ENCODE measurements around the gene DPYD.

Gene DPYD

GRCh38 chr1:97252076-97252475 is 668.8 kb downstream of the DPYD start:
- Histone ChIP-seq H4K20me1 (ENCODE audit: insufficient read depth, low read length, poor library complexity, severe bottlenecking) (no peaks in the 10 kb centered on the region), H3K4me1 (ENCODE audit: insufficient read depth, low read length, poor library complexity, severe bottlenecking) (no peaks in the 10 kb centered on the region), H3K27me3 (ENCODE audit: insufficient read depth, low read length, poor library complexity, severe bottlenecking) (no peaks in the 10 kb centered on the region), H3K9me2 (replicated peaks; ENCODE audit: low read depth, low read length) (no peaks in the 10 kb centered on the region), H3K4me3 (ENCODE audit: low read length, poor library complexity, severe bottlenecking) (no peak overlapping the region), H3K36me3 (ENCODE audit: insufficient read depth, low read length) (peaks cover 2% of the 10 kb centered on the region; the same call in 1 of the 2 replicates), H3K9me3 (ENCODE audit: insufficient read depth, low read depth, low read length) (0 out of 2 replicates have a peak, but pooled peaks cover 4% of the 10 kb centered on the region), H3K9ac (ENCODE audit: low read depth, low read length, poor library complexity, severe bottlenecking) (no peak overlapping the region), H3K4me2 (ENCODE audit: low read depth, low read length, poor library complexity, severe bottlenecking) (no peak overlapping the region), H3K79me2 (ENCODE audit: insufficient read depth, low read length) (no peaks in the 10 kb centered on the region), H2AFZ (ENCODE audit: low read length) (no peak overlapping the region), H3F3A (ENCODE audit: low read depth) (no peaks in the 10 kb centered on the region)
- TF ChIP-seq CTCF (conservative IDR thresholded peaks at IDR 0.05; ENCODE audit: low read length): no peak
- TF ChIP-seq EZH2phosphoT487 (IDR thresholded peaks at IDR 0.05; ENCODE audit: borderline replicate concordance): no peak

GRCh38 chr1:97247196-97247595 is 673.6 kb downstream of the DPYD start:
- no peak overlapping the region for H3K4me2 ChIP-seq (ENCODE audit: low read depth, low read length, poor library complexity, severe bottlenecking)
- no peak overlapping the region for H2AFZ ChIP-seq (ENCODE audit: low read length)
- H3K9me2 ChIP-seq (replicated peaks; ENCODE audit: low read depth, low read length): no peaks in the 10 kb centered on the region
- no peaks in the 10 kb centered on the region for H3K79me2 ChIP-seq (ENCODE audit: insufficient read depth, low read length)
- H3F3A ChIP-seq (ENCODE audit: low read depth): no peaks in the 10 kb centered on the region
- H3K9ac ChIP-seq (ENCODE audit: low read depth, low read length, poor library complexity, severe bottlenecking): no peak overlapping the region
- H3K4me1 ChIP-seq (ENCODE audit: insufficient read depth, low read length, poor library complexity, severe bottlenecking): peaks cover 3% of the 10 kb centered on the region
- H3K9me3 ChIP-seq (ENCODE audit: insufficient read depth, low read depth, low read length): 0 out of 2 replicates have a peak, but pooled peaks cover 4% of the 10 kb centered on the region
- peaks cover 2% of the 10 kb centered on the region; the same call in 1 of the 2 replicates for H3K36me3 ChIP-seq (ENCODE audit: insufficient read depth, low read length)
- H3K27me3 ChIP-seq (ENCODE audit: insufficient read depth, low read length, poor library complexity, severe bottlenecking): no peaks in the 10 kb centered on the region
- no peak overlapping the region for H3K4me3 ChIP-seq (ENCODE audit: low read length, poor library complexity, severe bottlenecking)
- no peaks in the 10 kb centered on the region for H4K20me1 ChIP-seq (ENCODE audit: insufficient read depth, low read length, poor library complexity, severe bottlenecking)
- TF ChIP-seq EZH2phosphoT487 (IDR thresholded peaks at IDR 0.05; ENCODE audit: borderline replicate concordance) (no peak), CTCF (conservative IDR thresholded peaks at IDR 0.05; ENCODE audit: low read length) (no peak)

GRCh38 chr1:97245682-97246081 is 675.2 kb downstream of the DPYD start:
- peaks cover 2% of the 10 kb centered on the region; the same call in 1 of the 2 replicates for H3K36me3 ChIP-seq (ENCODE audit: insufficient read depth, low read length)
- H3K9me3 ChIP-seq (ENCODE audit: insufficient read depth, low read depth, low read length): 0 out of 2 replicates have a peak, but pooled peaks cover 4% of the 10 kb centered on the region
- H3K79me2 ChIP-seq (ENCODE audit: insufficient read depth, low read length): no peaks in the 10 kb centered on the region
- no peaks in the 10 kb centered on the region for H3K9me2 ChIP-seq (replicated peaks; ENCODE audit: low read depth, low read length)
- H3F3A ChIP-seq (ENCODE audit: low read depth): no peaks in the 10 kb centered on the region
- TF ChIP-seq EZH2phosphoT487 (IDR thresholded peaks at IDR 0.05; ENCODE audit: borderline replicate concordance): no peak
- TF ChIP-seq CTCF (conservative IDR thresholded peaks at IDR 0.05; ENCODE audit: low read length): no peak
- H3K4me2 ChIP-seq (ENCODE audit: low read depth, low read length, poor library complexity, severe bottlenecking): no peak overlapping the region
- H3K9ac ChIP-seq (ENCODE audit: low read depth, low read length, poor library complexity, severe bottlenecking): no peak overlapping the region
- no peak overlapping the region for H3K4me3 ChIP-seq (ENCODE audit: low read length, poor library complexity, severe bottlenecking)
- H3K27me3 ChIP-seq (ENCODE audit: insufficient read depth, low read length, poor library complexity, severe bottlenecking): no peaks in the 10 kb centered on the region
- no peaks in the 10 kb centered on the region for H4K20me1 ChIP-seq (ENCODE audit: insufficient read depth, low read length, poor library complexity, severe bottlenecking)
- H2AFZ ChIP-seq (ENCODE audit: low read length): no peak overlapping the region
- H3K4me1 ChIP-seq (ENCODE audit: insufficient read depth, low read length, poor library complexity, severe bottlenecking): peaks cover 3% of the 10 kb centered on the region

Data from Loucy (cell line).